ENCODE data around the gene KIF7.

DNA sequence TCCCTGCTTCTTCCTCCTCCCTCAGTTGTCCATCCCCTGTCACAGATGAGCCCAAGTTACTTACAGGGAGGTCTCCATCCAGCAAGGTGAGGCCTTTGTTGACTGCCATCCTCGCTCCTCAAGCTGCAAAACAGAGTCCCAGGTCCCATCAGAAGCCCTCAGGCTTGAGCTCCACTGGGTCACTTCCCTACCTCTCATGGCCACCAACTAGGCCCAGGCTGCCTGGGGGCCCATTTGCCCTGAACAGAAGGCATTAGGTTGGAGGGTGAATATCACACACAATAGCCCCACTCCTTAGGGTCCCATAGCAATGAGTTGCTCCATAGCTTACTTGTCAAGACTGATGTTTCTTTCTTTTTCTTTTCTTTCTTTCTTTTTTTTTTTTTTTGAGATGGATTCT is 22.1 kb upstream of the KIF7 start:
- no peak for TF ChIP-seq CEBPB (IDR thresholded peaks at IDR 0.05; ENCODE audit: low read depth, low read length)
- TF ChIP-seq, protein P1, sequence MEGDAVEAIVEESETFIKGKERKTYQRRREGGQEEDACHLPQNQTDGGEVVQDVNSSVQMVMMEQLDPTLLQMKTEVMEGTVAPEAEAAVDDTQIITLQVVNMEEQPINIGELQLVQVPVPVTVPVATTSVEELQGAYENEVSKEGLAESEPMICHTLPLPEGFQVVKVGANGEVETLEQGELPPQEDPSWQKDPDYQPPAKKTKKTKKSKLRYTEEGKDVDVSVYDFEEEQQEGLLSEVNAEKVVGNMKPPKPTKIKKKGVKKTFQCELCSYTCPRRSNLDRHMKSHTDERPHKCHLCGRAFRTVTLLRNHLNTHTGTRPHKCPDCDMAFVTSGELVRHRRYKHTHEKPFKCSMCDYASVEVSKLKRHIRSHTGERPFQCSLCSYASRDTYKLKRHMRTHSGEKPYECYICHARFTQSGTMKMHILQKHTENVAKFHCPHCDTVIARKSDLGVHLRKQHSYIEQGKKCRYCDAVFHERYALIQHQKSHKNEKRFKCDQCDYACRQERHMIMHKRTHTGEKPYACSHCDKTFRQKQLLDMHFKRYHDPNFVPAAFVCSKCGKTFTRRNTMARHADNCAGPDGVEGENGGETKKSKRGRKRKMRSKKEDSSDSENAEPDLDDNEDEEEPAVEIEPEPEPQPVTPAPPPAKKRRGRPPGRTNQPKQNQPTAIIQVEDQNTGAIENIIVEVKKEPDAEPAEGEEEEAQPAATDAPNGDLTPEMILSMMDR (conservative IDR thresholded peaks at IDR 0.05; ENCODE audit: low read depth, low read length): no peak
- TF ChIP-seq RAD21 (IDR thresholded peaks at IDR 0.05; ENCODE audit: low read length): no peak
- no peak for TF ChIP-seq MAFK (IDR thresholded peaks at IDR 0.05; ENCODE audit: low read depth, low read length)
- no peak for TF ChIP-seq POLR2A (IDR thresholded peaks at IDR 0.05; ENCODE audit: low read depth, low read length)
- no peak for TF ChIP-seq SMC3 (IDR thresholded peaks at IDR 0.05; ENCODE audit: low read depth, low read length)
- TF ChIP-seq RFX5 (IDR thresholded peaks at IDR 0.05; ENCODE audit: low read depth, low read length): no peak
- TF ChIP-seq, protein P2, sequence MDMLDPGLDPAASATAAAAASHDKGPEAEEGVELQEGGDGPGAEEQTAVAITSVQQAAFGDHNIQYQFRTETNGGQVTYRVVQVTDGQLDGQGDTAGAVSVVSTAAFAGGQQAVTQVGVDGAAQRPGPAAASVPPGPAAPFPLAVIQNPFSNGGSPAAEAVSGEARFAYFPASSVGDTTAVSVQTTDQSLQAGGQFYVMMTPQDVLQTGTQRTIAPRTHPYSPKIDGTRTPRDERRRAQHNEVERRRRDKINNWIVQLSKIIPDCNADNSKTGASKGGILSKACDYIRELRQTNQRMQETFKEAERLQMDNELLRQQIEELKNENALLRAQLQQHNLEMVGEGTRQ (IDR thresholded peaks at IDR 0.05; ENCODE audit: low read depth, low read length): no peak
